Stimulated activated CD8-positive, alpha-beta memory T cell treated with anti-CD3 and anti-CD28 coated beads, Interleukin-4, amount 100 ng/mL, for 1 hour (primary cell): Measurements from ENCODE around the gene MCRS1.

ENCODE experiments used
- DNase-seq, 2 donors: peaks; one replicate each; pipeline ENCODE4 v3.0.0-alpha.2; 2020; ENCODE audit warnings: low read depth in 2 of 2, low spot score in 1 of 2

Gene MCRS1

GRCh38 chr12:49556391-49557186, 11.4 kb downstream of the MCRS1 start:
- DNase-seq, result no peak

GRCh38 chr12:49555631-49556390, 12.1 kb downstream of the MCRS1 start:
- DNase-seq, result no peak

GRCh38 chr12:49554266-49554665, 13.7 kb downstream of the MCRS1 start:
- DNase-seq, result no peak

- no peak for DNase-seq
Measured at GRCh38 chr12:49553512-49554088, 14.3 kb downstream of the MCRS1 start.

- no peak for DNase-seq
Measured at GRCh38 chr12:49552899-49553298, 15.0 kb downstream of the MCRS1 start.

- DNase-seq, result no peak
Measured at GRCh38 chr12:49552425-49552824, 15.5 kb downstream of the MCRS1 start.

- no peak for DNase-seq
Measured at GRCh38 chr12:49552014-49552413, 15.9 kb downstream of the MCRS1 start.

- DNase-seq, result no peak
Measured at GRCh38 chr12:49550693-49551252, 17.2 kb downstream of the MCRS1 start.

- DNase-seq, result no peak
Measured at GRCh38 chr12:49549735-49550692, 17.9 kb downstream of the MCRS1 start.

GRCh38 chr12:49548822-49549648, 18.9 kb downstream of the MCRS1 start:
- no peak for DNase-seq

GRCh38 chr12:49548481-49548821, 19.5 kb downstream of the MCRS1 start:
- no peak for DNase-seq

GRCh38 chr12:49547090-49547690, 20.8 kb downstream of the MCRS1 start:
- no peak for DNase-seq

- no peak for DNase-seq
Measured at GRCh38 chr12:49546481-49546880, 21.5 kb downstream of the MCRS1 start.

GRCh38 chr12:49545815-49546214, 22.1 kb downstream of the MCRS1 start:
- no peak for DNase-seq

GRCh38 chr12:49543914-49544815, 23.8 kb downstream of the MCRS1 start:
- DNase-seq, result no peak

GRCh38 chr12:49543221-49543913, 24.6 kb downstream of the MCRS1 start:
- no peak for DNase-seq

GRCh38 chr12:49542592-49543160, 25.3 kb downstream of the MCRS1 start:
- no peak for DNase-seq
